Suprapubic skin (tissue), 4 donors: ENCODE data around the gene GUCY1A1.

ENCODE experiments used
- CTCF ChIP-seq, 2 donors: fragments of 200-600 bp in 1 of 2; fragments of 450-650 bp in 1 of 2; sonication (generic) in 1 of 2; IDR thresholded peaks; one replicate each; pipeline ENCODE4 v1.5.1; 2016 to 2019; ENCODE audit warnings: antibody characterized with exemption in 2 of 2, mild to moderate bottlenecking in 1 of 2, moderate library complexity in 1 of 2
- POLR2A ChIP-seq, 2 donors: fragments of 450-650 bp; IDR thresholded peaks; one replicate each; pipeline ENCODE4 v1.6.1; 2017; ENCODE audit warnings: antibody characterized with exemption in 2 of 2, mild to moderate bottlenecking in 2 of 2, moderate library complexity in 2 of 2
- POLR2AphosphoS5 ChIP-seq, 3 donors: sonication (generic); formaldehyde crosslinking; IDR thresholded peaks; one replicate each; pipeline ENCODE4 v1.6.1; 2017; ENCODE audit warnings: antibody characterized with exemption in 3 of 3

DNA sequence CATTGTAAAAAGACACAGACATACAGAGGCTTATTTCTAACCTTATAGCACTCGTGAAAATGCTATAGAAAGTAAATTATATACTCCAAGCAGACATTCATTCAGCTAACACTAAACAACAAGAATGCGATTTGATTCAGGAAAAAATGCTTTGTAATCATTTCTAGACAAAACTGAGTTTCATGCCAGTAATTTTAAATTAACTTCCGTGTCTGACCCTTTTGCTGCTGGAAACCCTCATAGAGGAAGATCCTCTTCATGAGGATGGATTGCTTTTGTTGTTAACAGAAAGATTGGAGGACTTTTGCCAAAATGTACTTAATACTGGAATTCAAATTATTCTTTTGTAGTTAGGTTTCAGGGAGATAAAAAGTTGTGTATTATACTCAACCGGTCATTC is 43.3 kb downstream of the GUCY1A1 start:
- TF ChIP-seq CTCF (IDR thresholded peaks at IDR 0.05) (no peak), POLR2AphosphoS5 (IDR thresholded peaks at IDR 0.05) (no peak), POLR2A (IDR thresholded peaks at IDR 0.05) (no peak)
